GM19238 (cell line): Measurements from ENCODE around the gene SH3GLB2.

Source experiments
- DNase-seq: peaks from one replicate; pipeline ENCODE4 v3.0.0; 2011; ENCODE audit warnings: low spot score; ENCODE audit not compliant: insufficient read length

SH3GLB2 gene

GRCh38 chr9:129028192-129028966 lies at the start of gene SH3GLB2:
TSS of gene SH3GLB2 (minus strand) at chr9:129028331. CDS start at chr9:129028154, 177 bp downstream.
- DNase-seq, result peak; percentile 95

GRCh38 chr9:129077236-129077635 lies 49.1 kb upstream of the SH3GLB2 start:
- no peak for DNase-seq

GRCh38 chr9:129076640-129077037 lies 48.5 kb upstream of the SH3GLB2 start:
- no peak for DNase-seq

GRCh38 chr9:129075996-129076639 lies 48.0 kb upstream of the SH3GLB2 start:
- DNase-seq, result no peak

GRCh38 chr9:129074106-129074505 lies 46.0 kb upstream of the SH3GLB2 start:
- no peak for DNase-seq

- no peak for DNase-seq
Observed at GRCh38 chr9:129073404-129073803, 45.3 kb upstream of the SH3GLB2 start.

- DNase-seq, result no peak
Observed at GRCh38 chr9:129072171-129072570, 44.0 kb upstream of the SH3GLB2 start.

- no peak for DNase-seq
Observed at GRCh38 chr9:129071526-129072126, 43.5 kb upstream of the SH3GLB2 start.

- DNase-seq, result no peak
Observed at GRCh38 chr9:129070696-129071525, 42.8 kb upstream of the SH3GLB2 start.

GRCh38 chr9:129069862-129070641 lies 41.9 kb upstream of the SH3GLB2 start:
- no peak for DNase-seq

- DNase-seq, result peak; percentile 63
Observed at GRCh38 chr9:129068990-129069861, 41.1 kb upstream of the SH3GLB2 start.

GRCh38 chr9:129068110-129068509 lies 40.0 kb upstream of the SH3GLB2 start:
- DNase-seq, result no peak

GRCh38 chr9:129064499-129064908 lies 36.4 kb upstream of the SH3GLB2 start:
- no peak for DNase-seq

GRCh38 chr9:129063061-129063460 lies 34.9 kb upstream of the SH3GLB2 start:
- no peak for DNase-seq

GRCh38 chr9:129060991-129061390 lies 32.9 kb upstream of the SH3GLB2 start:
- no peak for DNase-seq

- DNase-seq, result no peak
Observed at GRCh38 chr9:129059796-129060785, 32.0 kb upstream of the SH3GLB2 start.

- DNase-seq, result no peak
Observed at GRCh38 chr9:129058965-129059795, 31.0 kb upstream of the SH3GLB2 start.
